Activated CD4-positive, CD25-positive, alpha-beta regulatory T cell (primary cell): Measurements from ENCODE around the gene KDM4C.

ENCODE experiments used
- DNase-seq, 4 experiments: peaks; one replicate each; lab custom pipeline; 2025; lab: John Stamatoyannopoulos, UW

Gene KDM4C

DNA sequence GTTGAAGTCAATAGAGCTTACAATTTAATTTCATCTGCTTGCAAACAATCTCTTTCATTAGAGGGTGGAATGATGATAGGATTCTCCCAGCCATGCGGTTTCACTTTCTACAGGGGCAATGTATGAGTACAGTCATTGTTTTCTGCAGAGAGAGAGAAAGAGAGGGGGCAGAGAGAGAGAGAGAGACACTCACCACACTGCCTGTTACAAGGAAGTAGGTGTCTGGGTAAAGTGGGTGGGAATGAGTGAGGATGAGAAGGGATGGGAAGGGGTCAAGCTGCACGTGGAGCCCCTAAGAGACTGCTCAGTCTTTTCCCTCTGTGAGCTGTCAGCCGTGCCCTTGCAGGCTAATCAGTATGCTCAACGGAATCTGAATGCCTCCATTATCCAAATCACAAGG lies 454.3 kb downstream of the KDM4C start:
- no peak for DNase-seq

DNA sequence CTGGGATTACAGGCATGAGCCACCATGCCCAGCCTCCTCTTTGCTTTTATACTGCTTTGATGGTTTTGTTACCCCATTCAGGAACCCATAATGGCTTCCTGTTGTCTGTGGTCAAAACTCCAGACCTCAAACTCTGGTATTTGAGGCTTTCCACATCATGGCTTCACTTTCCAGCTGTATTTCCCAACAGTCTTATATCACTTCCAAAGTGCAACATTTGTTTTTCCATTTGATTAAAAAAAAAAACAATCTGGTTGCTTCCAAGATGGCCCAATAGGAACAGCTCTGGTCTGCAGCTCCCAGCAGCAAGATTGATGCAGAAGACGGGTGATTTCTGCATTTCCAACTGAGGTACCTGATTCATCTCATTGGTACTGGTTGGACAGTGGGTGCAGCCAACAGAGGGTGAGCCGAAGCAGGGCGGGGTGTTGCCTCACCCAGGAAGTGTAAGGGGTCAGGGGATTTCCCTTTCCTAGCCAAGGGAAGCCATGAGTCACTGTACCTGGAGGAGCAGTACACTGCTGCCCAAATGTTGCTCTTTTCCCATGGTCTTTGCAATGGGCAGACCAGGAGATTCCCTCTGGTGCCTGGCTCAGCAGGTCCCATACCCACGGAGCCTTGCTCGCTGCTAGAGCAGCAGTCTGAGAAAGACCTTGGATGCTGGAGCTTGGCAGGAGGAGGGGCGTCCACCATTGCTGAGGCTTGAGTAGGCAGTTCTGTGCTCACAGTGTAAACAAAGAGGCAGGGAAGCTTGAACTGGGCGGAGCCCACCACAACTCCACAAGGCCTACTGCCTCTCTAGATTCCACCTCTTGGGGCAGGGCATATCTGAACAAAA lies 458.4 kb downstream of the KDM4C start:
- DNase-seq: no peak

DNA sequence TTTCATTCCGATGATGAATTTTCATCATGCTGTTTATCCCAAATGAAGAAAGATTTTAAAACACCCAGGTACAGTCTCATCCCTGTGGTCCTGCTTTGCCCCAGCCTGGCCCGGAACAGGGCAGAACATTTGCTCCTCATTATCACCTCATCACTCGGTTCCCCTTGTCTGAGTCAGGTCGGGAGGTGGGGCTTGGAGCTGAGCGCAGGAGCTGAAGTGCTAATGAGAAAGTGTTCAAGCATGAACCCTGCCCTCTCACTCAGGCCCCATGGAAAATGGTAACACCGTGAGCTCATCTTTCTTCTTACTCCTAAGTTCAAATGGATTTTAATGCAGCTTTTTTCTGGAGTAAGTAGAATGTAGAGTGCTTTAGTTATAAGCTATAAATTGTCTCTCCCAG lies 466.2 kb downstream of the KDM4C start:
- DNase-seq: no peak
